GM19099 (cell line): ENCODE measurements around the gene CBL.

Source experiments
- POLR2A ChIP-seq: IDR thresholded peaks from 3 replicates; pipeline ENCODE4 v1.6.1; 2011; ENCODE audit warnings: low read depth; ENCODE audit not compliant: insufficient read length; ENCODE audit errors: extremely low read depth

The CBL gene

DNA sequence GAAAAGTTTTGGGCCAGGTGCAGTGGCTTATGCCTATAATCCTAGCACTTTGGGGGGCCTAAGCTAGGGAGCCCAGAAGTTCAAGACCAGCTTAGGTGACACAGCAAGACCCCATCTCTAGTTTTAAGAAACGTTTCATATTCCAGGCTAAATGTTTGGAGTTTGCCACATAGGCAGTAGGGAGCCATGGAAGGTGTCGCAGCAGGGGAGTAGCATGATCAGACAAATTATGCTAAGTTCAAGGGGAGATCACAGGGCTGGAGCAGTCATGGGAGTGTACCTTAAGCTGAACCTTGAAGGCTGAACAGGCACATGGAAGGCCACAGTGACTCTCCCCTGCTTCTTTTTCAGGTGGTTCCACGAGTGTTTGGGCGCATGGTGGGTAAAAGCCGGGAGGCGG, 26.8 kb upstream of the CBL start:
- no peak for TF ChIP-seq POLR2A

GRCh38 chr11:119179983-119180382, 26.2 kb upstream of the CBL start:
- no peak for TF ChIP-seq POLR2A

GRCh38 chr11:119180729-119181676, 25.1 kb upstream of the CBL start:
- no peak for TF ChIP-seq POLR2A

DNA sequence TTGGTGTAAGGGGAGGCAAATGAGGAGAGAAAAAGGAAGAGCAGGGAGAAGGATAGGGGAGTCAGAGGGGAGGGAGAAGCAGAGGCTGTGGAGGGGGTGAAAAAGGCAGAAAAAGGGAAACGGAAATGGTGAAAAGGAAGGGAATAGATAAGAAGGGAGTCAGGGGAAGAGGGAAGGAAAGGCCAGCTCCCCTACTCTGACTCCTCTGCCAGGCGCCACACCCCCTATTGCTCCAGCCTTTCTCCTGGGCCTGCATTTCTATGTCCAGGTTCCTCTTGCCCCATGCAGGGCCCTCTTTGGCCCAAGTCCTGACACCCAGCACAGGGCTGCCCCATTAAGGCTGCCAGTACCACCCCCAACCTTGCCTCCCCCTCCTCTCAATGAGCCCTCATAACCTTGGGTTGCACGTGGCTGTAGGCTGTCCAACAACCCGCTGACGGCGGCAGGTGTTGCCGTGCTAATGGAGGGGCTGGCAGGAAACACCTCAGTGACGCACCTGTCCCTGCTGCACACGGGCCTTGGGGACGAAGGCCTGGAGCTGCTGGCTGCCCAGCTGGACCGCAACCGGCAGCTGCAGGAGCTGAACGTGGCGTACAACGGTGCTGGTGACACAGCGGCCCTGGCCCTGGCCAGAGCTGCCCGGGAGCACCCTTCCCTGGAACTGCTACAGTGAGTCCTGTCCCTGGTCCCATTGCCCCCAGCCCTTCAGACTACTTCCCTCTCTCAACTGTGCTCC, 24.3 kb upstream of the CBL start:
- no peak for TF ChIP-seq POLR2A

- TF ChIP-seq POLR2A: no peak
Measured at GRCh38 chr11:119185981-119186634, 20.0 kb upstream of the CBL start.

DNA sequence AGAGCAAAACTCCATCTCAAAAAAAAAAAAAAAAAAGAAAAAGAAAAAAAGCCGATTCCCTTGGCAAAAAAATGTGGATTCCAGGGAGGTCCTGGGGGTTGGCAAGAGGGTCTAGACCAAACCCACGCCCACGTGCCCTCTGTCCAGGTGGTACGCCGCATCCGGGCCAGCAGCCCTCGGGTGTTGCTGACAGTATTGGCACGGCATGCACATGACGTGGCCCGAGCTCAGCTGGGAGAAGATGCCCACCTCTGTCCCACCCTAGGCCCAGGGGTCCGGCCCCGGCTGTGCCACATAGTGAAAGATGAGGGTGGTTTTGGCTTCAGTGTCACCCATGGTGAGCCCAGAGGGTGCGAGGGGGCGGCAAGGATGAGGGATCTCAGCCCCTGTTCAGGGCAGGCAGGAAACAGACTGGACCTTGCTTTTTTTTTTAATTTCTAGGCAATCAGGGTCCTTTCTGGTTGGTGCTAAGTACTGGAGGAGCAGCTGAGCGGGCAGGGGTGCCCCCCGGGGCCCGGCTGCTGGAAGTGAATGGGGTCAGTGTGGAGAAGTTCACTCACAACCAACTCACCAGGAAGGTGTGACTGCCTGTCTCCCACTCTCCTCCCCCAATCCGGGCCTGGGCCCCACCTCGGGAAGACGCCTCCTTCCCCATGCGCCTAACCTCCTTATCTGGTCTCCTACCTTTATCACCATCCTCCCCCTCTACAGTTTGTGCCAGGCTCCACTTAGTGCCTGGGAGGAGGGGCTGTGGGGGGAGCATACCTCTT, 18.8 kb upstream of the CBL start:
- no peak for TF ChIP-seq POLR2A

DNA sequence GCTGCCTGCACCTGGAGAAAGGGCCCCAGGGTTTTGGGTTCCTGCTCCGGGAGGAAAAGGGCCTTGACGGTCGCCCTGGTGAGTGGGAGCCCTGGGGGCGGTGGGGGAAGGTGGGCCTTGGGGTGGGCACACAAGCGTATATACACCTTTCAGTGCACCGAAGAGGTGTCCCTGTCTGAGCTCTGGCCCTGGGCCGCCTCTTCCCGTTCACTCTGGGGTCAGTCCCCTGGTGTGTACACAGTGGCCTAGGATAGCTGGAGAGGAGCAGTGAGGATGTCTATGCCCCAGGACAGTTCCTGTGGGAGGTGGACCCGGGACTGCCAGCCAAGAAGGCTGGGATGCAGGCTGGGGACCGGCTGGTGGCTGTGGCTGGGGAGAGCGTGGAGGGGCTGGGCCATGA, 18.1 kb upstream of the CBL start:
- TF ChIP-seq POLR2A: no peak

DNA sequence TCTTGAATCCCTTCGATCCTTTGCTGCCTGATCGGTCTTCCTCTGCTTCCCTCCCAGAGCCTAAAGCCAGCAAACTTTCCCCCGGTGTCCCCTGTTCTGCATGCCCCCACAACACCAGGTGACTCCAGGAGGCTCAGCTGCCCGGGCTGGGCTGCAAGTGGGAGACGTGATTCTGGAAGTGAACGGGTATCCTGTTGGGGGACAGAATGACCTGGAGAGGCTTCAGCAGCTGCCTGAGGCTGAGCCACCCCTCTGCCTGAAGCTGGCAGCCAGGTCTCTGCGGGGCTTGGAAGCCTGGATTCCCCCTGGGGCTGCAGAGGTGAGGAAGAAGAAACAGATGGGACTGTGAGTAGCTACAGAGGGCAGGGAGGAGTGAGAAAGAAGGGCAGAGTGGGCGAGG, 17.3 kb upstream of the CBL start:
- no peak for TF ChIP-seq POLR2A

- no peak for TF ChIP-seq POLR2A
Measured at GRCh38 chr11:119189393-119189792, 16.7 kb upstream of the CBL start.

DNA sequence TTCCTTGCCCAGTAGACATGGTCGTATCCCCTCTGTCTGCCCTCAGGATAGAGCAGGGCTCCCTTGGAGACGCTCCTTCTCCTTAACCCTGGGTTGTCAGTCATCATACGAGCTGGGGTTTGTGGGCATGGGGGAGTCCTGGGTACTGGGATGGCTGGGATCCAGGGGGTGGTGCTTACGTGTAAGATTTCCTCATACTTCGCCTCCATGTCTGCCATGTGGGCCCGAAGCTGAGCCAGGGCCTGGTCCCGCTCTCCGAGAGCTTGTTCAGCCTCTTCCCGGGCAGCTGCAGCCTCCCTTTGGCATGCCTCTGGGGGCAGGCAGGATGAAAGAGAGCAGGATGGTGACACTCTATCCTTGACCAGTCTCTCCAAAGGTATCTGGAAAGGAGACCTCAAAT, 15.6 kb upstream of the CBL start:
- TF ChIP-seq POLR2A: no peak

DNA sequence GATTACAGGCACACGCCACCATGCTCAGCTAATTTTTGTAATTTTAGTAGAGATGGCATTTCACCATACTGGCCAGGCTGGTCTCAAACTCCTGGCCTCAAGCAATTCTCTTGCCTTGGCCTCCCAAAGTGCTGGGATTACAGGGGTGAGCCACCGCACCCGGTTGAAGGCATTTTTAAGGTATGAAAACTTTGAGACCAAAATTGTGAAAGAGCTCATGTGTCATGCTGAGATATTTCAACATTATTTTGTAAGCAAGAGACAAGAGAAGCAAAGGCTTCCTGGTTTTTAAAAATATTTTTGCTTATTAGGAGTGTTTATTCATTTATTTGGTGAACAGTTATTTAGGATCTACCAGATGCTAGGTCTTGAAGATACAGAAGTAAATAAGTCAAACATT, 14.0 kb upstream of the CBL start:
- TF ChIP-seq POLR2A: no peak

- TF ChIP-seq POLR2A: no peak
Measured at GRCh38 chr11:119193001-119193400, 13.1 kb upstream of the CBL start.

- no peak for TF ChIP-seq POLR2A
Measured at GRCh38 chr11:119193626-119194025, 12.5 kb upstream of the CBL start.

DNA sequence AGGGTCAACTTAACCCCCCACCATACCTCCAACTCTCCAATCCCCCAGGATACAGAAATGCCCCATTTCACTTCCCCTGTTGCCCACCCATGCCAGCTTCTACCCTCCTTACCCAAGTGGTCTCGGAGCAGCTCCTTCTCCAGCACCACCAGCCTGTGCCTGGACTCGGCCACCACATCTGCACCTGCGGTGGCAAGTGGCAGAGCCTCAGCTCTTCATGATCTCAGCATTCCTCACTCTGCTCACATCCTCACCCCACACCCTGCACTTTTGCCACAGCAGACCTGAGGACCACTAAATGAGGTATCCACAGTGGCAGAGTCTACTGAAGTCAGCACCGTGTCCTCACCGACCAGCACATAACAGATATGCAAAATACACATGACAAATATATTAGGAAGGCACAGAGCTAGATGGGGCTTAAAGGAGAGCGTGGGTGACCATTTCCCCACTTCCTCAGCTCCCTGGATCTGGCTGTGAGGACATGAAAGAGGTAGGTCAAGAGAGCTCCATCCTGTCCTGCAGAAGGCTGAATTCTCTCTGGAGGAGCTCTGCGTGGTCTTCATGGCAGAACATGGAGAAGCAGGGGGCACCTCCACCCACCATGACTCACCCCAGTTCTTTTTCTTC, 11.2 kb upstream of the CBL start:
- TF ChIP-seq POLR2A: no peak
